ENCODE measurements around the gene XYLT1.

Gene XYLT1

DNA sequence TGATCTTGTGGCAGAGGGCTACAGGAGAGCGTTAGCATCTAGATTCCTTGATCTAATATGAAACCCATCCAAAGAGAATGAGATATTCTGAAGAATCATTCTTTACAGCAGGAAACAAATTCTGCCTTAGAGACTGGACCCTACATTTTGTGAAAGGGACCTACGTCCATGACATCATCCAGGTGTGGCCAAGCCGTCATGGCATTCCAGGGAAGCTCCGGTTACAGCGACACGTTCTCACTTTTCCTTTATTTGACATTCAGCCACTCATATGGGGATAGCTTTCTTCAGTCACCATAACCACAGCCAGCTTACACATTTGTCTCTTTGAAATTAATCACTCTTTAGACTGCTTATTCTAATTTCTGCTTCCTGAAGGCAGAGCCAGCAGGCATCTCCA lies 408.1 kb downstream of the XYLT1 start:
- no peak for TF ChIP-seq CREB1 (IDR thresholded peaks at IDR 0.05; ENCODE audit: low read depth)
- TF ChIP-seq EP300 (IDR thresholded peaks at IDR 0.05; ENCODE audit: borderline replicate concordance): no peak
- TF ChIP-seq CEBPB (IDR thresholded peaks at IDR 0.05): no peak
- no peak for TF ChIP-seq ZBTB7A (IDR thresholded peaks at IDR 0.05; ENCODE audit: low read depth)
- TF ChIP-seq TEAD4 (IDR thresholded peaks at IDR 0.05): no peak
- no peak for TF ChIP-seq NFIC (IDR thresholded peaks at IDR 0.05)
- TF ChIP-seq RAD21 (IDR thresholded peaks at IDR 0.05; ENCODE audit: low read depth): no peak
- no peak for TF ChIP-seq EGR1 (IDR thresholded peaks at IDR 0.05)
- no peak for TF ChIP-seq TAF1 (IDR thresholded peaks at IDR 0.05; ENCODE audit: low read depth)

DNA sequence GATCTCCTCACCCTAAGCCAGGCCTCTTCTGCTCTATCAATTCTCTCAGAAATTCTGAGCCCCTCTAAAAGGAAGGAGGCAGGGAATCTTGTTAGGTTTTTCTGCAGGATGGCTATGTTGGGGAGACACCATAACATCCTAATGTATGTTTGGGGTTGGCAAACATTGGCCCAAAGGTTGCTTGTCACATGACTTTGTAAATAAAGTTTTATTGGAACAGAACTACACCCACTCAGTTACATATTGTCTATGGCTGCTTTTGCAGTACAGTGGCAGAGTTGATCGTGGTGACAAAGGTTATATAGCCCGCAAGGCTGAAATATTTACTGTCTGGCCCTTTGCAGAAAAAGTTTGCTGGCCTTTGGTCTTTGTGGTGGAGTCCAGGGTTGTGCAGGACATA lies 409.4 kb downstream of the XYLT1 start:
- TF ChIP-seq EGR1 (IDR thresholded peaks at IDR 0.05) (no peak), CREB1 (IDR thresholded peaks at IDR 0.05; ENCODE audit: low read depth) (no peak), TCF12 (IDR thresholded peaks at IDR 0.05; ENCODE audit: low read depth) (no peak), TEAD4 (IDR thresholded peaks at IDR 0.05) (no peak), EP300 (IDR thresholded peaks at IDR 0.05; ENCODE audit: borderline replicate concordance) (no peak), CEBPB (IDR thresholded peaks at IDR 0.05) (no peak), TAF1 (IDR thresholded peaks at IDR 0.05; ENCODE audit: low read depth) (no peak), NFIC (IDR thresholded peaks at IDR 0.05) (no peak), ZBTB7A (IDR thresholded peaks at IDR 0.05; ENCODE audit: low read depth) (no peak), RAD21 (IDR thresholded peaks at IDR 0.05; ENCODE audit: low read depth) (no peak), YY1 (IDR thresholded peaks at IDR 0.05; ENCODE audit: low read depth) (no peak), FOXM1 (IDR thresholded peaks at IDR 0.05; ENCODE audit: borderline replicate concordance, low read depth) (no peak)
- TF ChIP-seq, protein P1, sequence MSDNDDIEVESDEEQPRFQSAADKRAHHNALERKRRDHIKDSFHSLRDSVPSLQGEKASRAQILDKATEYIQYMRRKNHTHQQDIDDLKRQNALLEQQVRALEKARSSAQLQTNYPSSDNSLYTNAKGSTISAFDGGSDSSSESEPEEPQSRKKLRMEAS (IDR thresholded peaks at IDR 0.05): no peak
- TF ChIP-seq, protein P2, sequence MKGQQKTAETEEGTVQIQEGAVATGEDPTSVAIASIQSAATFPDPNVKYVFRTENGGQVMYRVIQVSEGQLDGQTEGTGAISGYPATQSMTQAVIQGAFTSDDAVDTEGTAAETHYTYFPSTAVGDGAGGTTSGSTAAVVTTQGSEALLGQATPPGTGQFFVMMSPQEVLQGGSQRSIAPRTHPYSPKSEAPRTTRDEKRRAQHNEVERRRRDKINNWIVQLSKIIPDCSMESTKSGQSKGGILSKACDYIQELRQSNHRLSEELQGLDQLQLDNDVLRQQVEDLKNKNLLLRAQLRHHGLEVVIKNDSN (IDR thresholded peaks at IDR 0.05): no peak
- TF ChIP-seq, protein P3, sequence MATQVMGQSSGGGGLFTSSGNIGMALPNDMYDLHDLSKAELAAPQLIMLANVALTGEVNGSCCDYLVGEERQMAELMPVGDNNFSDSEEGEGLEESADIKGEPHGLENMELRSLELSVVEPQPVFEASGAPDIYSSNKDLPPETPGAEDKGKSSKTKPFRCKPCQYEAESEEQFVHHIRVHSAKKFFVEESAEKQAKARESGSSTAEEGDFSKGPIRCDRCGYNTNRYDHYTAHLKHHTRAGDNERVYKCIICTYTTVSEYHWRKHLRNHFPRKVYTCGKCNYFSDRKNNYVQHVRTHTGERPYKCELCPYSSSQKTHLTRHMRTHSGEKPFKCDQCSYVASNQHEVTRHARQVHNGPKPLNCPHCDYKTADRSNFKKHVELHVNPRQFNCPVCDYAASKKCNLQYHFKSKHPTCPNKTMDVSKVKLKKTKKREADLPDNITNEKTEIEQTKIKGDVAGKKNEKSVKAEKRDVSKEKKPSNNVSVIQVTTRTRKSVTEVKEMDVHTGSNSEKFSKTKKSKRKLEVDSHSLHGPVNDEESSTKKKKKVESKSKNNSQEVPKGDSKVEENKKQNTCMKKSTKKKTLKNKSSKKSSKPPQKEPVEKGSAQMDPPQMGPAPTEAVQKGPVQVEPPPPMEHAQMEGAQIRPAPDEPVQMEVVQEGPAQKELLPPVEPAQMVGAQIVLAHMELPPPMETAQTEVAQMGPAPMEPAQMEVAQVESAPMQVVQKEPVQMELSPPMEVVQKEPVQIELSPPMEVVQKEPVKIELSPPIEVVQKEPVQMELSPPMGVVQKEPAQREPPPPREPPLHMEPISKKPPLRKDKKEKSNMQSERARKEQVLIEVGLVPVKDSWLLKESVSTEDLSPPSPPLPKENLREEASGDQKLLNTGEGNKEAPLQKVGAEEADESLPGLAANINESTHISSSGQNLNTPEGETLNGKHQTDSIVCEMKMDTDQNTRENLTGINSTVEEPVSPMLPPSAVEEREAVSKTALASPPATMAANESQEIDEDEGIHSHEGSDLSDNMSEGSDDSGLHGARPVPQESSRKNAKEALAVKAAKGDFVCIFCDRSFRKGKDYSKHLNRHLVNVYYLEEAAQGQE (IDR thresholded peaks at IDR 0.05; ENCODE audit: low read depth): no peak

DNA sequence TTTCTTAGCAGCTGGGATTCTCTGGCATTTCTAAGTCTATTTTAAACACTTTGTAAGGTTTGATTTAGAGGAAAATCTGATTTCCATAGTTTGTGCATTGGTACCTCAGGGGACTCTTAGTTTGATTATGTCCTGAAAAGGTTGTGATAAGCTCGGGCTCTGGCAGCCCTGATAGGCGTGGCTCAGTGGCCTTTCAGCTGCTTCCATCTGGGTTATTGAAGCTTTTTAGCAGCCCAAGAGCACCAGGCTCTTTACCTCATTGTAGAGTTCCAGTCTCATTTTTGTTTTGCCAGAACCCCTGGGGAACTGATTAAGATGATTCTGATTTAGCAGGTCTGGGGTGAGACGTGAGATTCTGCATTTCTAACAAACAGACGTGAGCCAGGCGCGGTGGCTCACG lies 412.3 kb downstream of the XYLT1 start:
- TF ChIP-seq, protein P2 (IDR thresholded peaks at IDR 0.05): no peak
- TF ChIP-seq EGR1 (IDR thresholded peaks at IDR 0.05) (no peak), FOXM1 (IDR thresholded peaks at IDR 0.05; ENCODE audit: borderline replicate concordance, low read depth) (no peak), TCF12 (IDR thresholded peaks at IDR 0.05; ENCODE audit: low read depth) (no peak)

DNA sequence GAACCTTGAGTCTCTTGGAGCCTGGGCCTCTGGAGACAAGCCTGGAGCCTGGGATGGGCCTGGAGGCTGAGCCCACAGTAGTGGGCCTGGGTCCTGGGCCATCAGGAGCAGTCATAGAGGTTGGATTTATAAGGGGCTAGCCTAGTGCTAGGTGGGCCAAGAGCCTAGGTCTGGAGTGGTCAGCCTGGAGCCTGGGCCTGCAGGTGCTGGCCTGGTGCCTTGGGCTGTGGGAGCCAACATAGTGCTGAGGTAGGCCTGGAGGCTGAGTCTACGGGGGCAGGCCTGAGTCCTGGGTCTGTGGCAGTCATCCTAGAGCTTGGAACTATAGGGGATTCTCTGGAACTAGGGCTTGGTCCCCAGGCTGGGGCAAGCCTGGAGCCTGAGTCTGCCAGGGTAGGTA lies 414.1 kb downstream of the XYLT1 start:
- TF ChIP-seq EGR1 (IDR thresholded peaks at IDR 0.05): no peak
- TF ChIP-seq FOXM1 (IDR thresholded peaks at IDR 0.05; ENCODE audit: borderline replicate concordance, low read depth): no peak
- TF ChIP-seq CREB1 (IDR thresholded peaks at IDR 0.05; ENCODE audit: low read depth): no peak
- no peak for TF ChIP-seq TAF1 (IDR thresholded peaks at IDR 0.05; ENCODE audit: low read depth)
- TF ChIP-seq TEAD4 (IDR thresholded peaks at IDR 0.05): no peak
- TF ChIP-seq, protein P3 (IDR thresholded peaks at IDR 0.05; ENCODE audit: low read depth): no peak
- TF ChIP-seq ZBTB7A (IDR thresholded peaks at IDR 0.05; ENCODE audit: low read depth): no peak
- no peak for TF ChIP-seq RAD21 (IDR thresholded peaks at IDR 0.05; ENCODE audit: low read depth)
- no peak for TF ChIP-seq TCF12 (IDR thresholded peaks at IDR 0.05; ENCODE audit: low read depth)
- TF ChIP-seq, protein P2 (IDR thresholded peaks at IDR 0.05): no peak
- no peak for TF ChIP-seq NFIC (IDR thresholded peaks at IDR 0.05)
- TF ChIP-seq, protein P1 (IDR thresholded peaks at IDR 0.05): no peak
- no peak for TF ChIP-seq EP300 (IDR thresholded peaks at IDR 0.05; ENCODE audit: borderline replicate concordance)
- TF ChIP-seq YY1 (IDR thresholded peaks at IDR 0.05; ENCODE audit: low read depth): no peak
- no peak for TF ChIP-seq CEBPB (IDR thresholded peaks at IDR 0.05)

DNA sequence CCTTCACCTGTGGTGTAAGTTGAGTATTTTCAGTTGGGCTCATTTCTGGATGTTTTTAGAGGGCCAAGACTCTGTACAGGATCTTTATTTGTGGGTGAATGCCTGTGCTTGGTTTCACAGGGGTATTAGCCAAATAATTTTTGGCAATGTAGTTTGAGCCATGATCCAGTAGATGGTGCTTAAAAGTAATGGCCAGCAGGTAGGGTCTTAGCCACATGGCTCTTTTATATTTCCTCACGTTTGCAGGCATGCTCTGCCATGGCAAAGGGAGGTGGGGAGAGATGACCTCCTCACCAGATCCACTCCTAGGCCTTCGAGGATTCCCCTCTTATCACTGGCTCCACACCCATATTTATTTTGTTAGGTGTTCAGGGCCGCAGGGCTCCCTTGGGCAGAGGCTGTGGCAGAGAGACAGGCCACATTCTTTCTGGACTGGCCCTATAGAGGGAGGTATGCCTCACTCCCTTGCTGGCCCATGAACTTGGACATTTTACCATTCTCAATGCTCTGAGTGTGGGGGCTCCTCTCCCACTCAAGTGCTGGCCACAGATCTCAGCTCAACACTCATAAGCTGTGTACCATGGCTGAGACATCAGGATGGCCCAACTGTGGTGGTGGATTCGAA lies 417.1 kb downstream of the XYLT1 start:
- no peak for TF ChIP-seq FOXM1 (IDR thresholded peaks at IDR 0.05; ENCODE audit: borderline replicate concordance, low read depth)
- no peak for TF ChIP-seq TAF1 (IDR thresholded peaks at IDR 0.05; ENCODE audit: low read depth)
- TF ChIP-seq CREB1 (IDR thresholded peaks at IDR 0.05; ENCODE audit: low read depth): no peak
- TF ChIP-seq, protein P1 (IDR thresholded peaks at IDR 0.05): no peak
- no peak for TF ChIP-seq RAD21 (IDR thresholded peaks at IDR 0.05; ENCODE audit: low read depth)
- TF ChIP-seq, protein P3 (IDR thresholded peaks at IDR 0.05; ENCODE audit: low read depth): no peak
- TF ChIP-seq TEAD4 (IDR thresholded peaks at IDR 0.05): no peak
- TF ChIP-seq TCF12 (IDR thresholded peaks at IDR 0.05; ENCODE audit: low read depth): no peak
- no peak for TF ChIP-seq NFIC (IDR thresholded peaks at IDR 0.05)
- no peak for TF ChIP-seq CEBPB (IDR thresholded peaks at IDR 0.05)

Data from Ishikawa (cell line).